OCI-LY1 (cell line): ENCODE data around the gene RABGAP1.

Experiments used
- EZH2 ChIP-seq: fragments of 200-600 bp; sonication (generic), shearing (Covaris generic); IDR thresholded peaks from 2 replicates; pipeline ENCODE4 v1.8.0; 2017; ENCODE audit warnings: borderline replicate concordance, mixed run types, mild to moderate bottlenecking, antibody characterized with exemption, low read length, moderate library complexity, mixed read lengths
- TF ChIP-seq, protein P1 (sequence below): fragments of 200-600 bp; sonication (generic), shearing (Covaris generic); IDR thresholded peaks from 2 replicates; pipeline ENCODE4 v1.5.1; 2017; ENCODE audit warnings: mild to moderate bottlenecking, antibody characterized with exemption, low read length, moderate library complexity, mixed read lengths

DNA sequence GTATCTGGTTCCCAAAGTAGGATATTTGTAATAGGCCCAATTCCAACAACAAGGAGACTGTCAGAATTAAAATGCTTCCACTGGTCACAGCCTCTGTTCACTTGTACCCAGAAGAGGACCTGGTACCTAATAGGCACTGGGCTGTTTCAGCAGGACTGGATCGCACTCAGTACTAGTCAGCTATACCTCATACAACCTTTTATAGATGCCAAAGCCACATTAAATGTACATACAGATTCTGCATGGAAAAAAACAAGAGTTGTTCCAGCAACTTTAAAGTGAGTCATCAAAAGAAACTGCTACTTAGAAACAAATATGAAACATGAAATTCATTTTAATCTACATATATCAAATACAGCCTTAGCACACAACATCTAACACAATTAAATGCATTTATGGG, 180.1 kb downstream of the RABGAP1 start:
- TF ChIP-seq, protein P1, sequence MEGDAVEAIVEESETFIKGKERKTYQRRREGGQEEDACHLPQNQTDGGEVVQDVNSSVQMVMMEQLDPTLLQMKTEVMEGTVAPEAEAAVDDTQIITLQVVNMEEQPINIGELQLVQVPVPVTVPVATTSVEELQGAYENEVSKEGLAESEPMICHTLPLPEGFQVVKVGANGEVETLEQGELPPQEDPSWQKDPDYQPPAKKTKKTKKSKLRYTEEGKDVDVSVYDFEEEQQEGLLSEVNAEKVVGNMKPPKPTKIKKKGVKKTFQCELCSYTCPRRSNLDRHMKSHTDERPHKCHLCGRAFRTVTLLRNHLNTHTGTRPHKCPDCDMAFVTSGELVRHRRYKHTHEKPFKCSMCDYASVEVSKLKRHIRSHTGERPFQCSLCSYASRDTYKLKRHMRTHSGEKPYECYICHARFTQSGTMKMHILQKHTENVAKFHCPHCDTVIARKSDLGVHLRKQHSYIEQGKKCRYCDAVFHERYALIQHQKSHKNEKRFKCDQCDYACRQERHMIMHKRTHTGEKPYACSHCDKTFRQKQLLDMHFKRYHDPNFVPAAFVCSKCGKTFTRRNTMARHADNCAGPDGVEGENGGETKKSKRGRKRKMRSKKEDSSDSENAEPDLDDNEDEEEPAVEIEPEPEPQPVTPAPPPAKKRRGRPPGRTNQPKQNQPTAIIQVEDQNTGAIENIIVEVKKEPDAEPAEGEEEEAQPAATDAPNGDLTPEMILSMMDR: no peak
- TF ChIP-seq EZH2: no peak
